CD4-positive, alpha-beta memory T cell (primary cell): ENCODE results near the gene THSD1. TPM values are rescaled to one million over a fixed set of nuclear protein-coding genes. Genes with fewer than 3 reads are reported as not detected.
"Not testable (repeated sequence)": the region's sequence is repeated elsewhere in the genome, so short reads cannot be mapped to it uniquely, and the experiment has no call there.

Source experiments
- CTCF ChIA-PET: fragments of 350-600 bp; sonication (Branson Sonifier 250); formaldehyde crosslinking; loops from one replicate; lab custom pipeline; 2021; ENCODE audit warnings: inconsistent platforms; ENCODE audit not compliant: partially characterized antibody; lab: Charles Lee
- POLR2A ChIA-PET: fragments of 350-600 bp; sonication (Branson Sonifier 250); formaldehyde crosslinking; loops from one replicate; lab custom pipeline; 2021; ENCODE audit not compliant: partially characterized antibody; lab: Charles Lee
- DNase-seq, 5 donors: peaks; one replicate each; pipeline versions ENCODE4 v3.0.0 to v3.0.0-alpha.2; 2020 to 2022; ENCODE audit warnings: mixed read lengths in 1 of 5
- H3K27ac ChIP-seq: one replicate; pipeline ENCODE4 v1.7.0; 2013; ENCODE audit warnings: low read depth, low read length
- H3K27me3 ChIP-seq: 2 replicates; pipeline ENCODE4 v1.7.0; 2013; ENCODE audit warnings: mild to moderate bottlenecking, low read length, moderate library complexity; ENCODE audit not compliant: insufficient read depth
- H3K36me3 ChIP-seq: 2 replicates; pipeline ENCODE4 v1.7.0; 2013; ENCODE audit warnings: mild to moderate bottlenecking, low read length, moderate library complexity; ENCODE audit not compliant: insufficient read depth
- H3K4me1 ChIP-seq: 2 replicates; pipeline ENCODE4 v1.7.0; 2013; ENCODE audit warnings: mild to moderate bottlenecking, low read length, moderate library complexity; ENCODE audit not compliant: insufficient read depth
- H3K4me3 ChIP-seq, 2 donors: one replicate each; pipeline ENCODE4 v1.7.0; 2013; ENCODE audit warnings: low read length in 2 of 2, mild to moderate bottlenecking in 1 of 2
- H3K9me3 ChIP-seq, 2 donors: one replicate each; pipeline ENCODE4 v1.7.0; 2013; ENCODE audit warnings: low read length in 2 of 2, control low read depth in 1 of 2; ENCODE audit not compliant: control insufficient read depth in 1 of 2
- H3K27ac Mint-ChIP-seq, 7 donors: one replicate each; pipeline ENCODE4 v1.8.0; 2020 to 2021; ENCODE audit warnings: mixed read lengths in 7 of 7, mild to moderate bottlenecking in 6 of 7, inconsistent platforms in 3 of 7, moderate library complexity in 3 of 7
- H3K27me3 Mint-ChIP-seq, 2 donors: one replicate each; pipeline ENCODE4 v1.8.0; 2020 to 2021; ENCODE audit warnings: mixed read lengths in 2 of 2
- H3K36me3 Mint-ChIP-seq, 2 donors: one replicate each; pipeline ENCODE4 v1.8.0; 2020 to 2021; ENCODE audit warnings: mixed read lengths in 2 of 2, inconsistent platforms in 1 of 2, mild to moderate bottlenecking in 1 of 2
- H3K4me1 Mint-ChIP-seq, 4 donors: one replicate each; pipeline ENCODE4 v1.8.0; 2020 to 2021; ENCODE audit warnings: mixed read lengths in 4 of 4, mild to moderate bottlenecking in 1 of 4
- H3K4me3 Mint-ChIP-seq, 8 donors: one replicate each; pipeline ENCODE4 v1.8.0; 2020 to 2021; ENCODE audit warnings: mixed read lengths in 8 of 8, mild to moderate bottlenecking in 7 of 8, moderate library complexity in 6 of 8, inconsistent platforms in 3 of 8
- H3K9me3 Mint-ChIP-seq, 8 donors: one replicate each; pipeline ENCODE4 v1.8.0; 2020 to 2021; ENCODE audit warnings: mixed read lengths in 8 of 8, mild to moderate bottlenecking in 5 of 8, inconsistent platforms in 3 of 8, moderate library complexity in 1 of 8
- intact Hi-C: fragments of 100-400 bp; cut with micrococcal nuclease; formaldehyde crosslinking; loops from one replicate; pipeline ENCODE4 v1.15.1; 2023
- polyA plus RNA-seq, 2 donors: library from polyadenylated mRNA; unstranded; fragments of 300-500 nt; fragmentation: Illumina TruSeq; gene quantifications; one replicate each; pipeline ENCODE4 v1.2.3, GENCODE V29; 2021
- total RNA-seq, 2 experiments: library from RNA; stranded (reverse); gene quantifications; one replicate each; pipeline ENCODE4 v1.2.3, GENCODE V29; 2021

THSD1 gene
- total and polyA plus RNA-seq, 4 experiments from 2014 or later: 0.50 to 0.87 TPM; not detected in 2

- intact Hi-C loops: no loop called here
- ChIA-PET CTCF (no interaction called here), POLR2A (no interaction called here)
- no peak overlapping the region for H3K27ac Mint-ChIP-seq
- no peak overlapping the region for H3K4me3 Mint-ChIP-seq
- H3K4me1 Mint-ChIP-seq: no peaks in the 10 kb centered on the region
- H3K36me3 Mint-ChIP-seq: no peaks in the 10 kb centered on the region
- Histone ChIP-seq H3K27ac (no peak overlapping the region), H3K4me3 (no peak overlapping the region), H3K36me3 (no peaks in the 10 kb centered on the region), H3K27me3 (no peaks in the 10 kb centered on the region), H3K4me1 (no peaks in the 10 kb centered on the region), H3K9me3 (no peaks in the 10 kb centered on the region)
- H3K27me3 Mint-ChIP-seq: peaks cover 7 to 18% of the 10 kb centered on the region in 2 donors
- H3K9me3 Mint-ChIP-seq: peaks cover 0 to 5% (median 0%) of the 10 kb centered on the region in 8 donors
- DNase-seq: no peak
Observed at GRCh38 chr13:52345048-52345447, 60.9 kb downstream of the THSD1 start.

- H3K27ac Mint-ChIP-seq: no peak overlapping the region
- no peaks in the 10 kb centered on the region for H3K4me1 Mint-ChIP-seq
- Histone ChIP-seq H3K27ac (no peak overlapping the region), H3K36me3 (no peaks in the 10 kb centered on the region), H3K4me1 (no peaks in the 10 kb centered on the region), H3K27me3 (no peaks in the 10 kb centered on the region), H3K9me3 (no peaks in the 10 kb centered on the region), H3K4me3 (no peak overlapping the region)
- H3K36me3 Mint-ChIP-seq: no peaks in the 10 kb centered on the region
- H3K9me3 Mint-ChIP-seq: peaks cover 0 to 5% (median 0%) of the 10 kb centered on the region in 8 donors
- CTCF ChIA-PET: no interaction called here
- intact Hi-C loops: no loop called here
- H3K27me3 Mint-ChIP-seq: peaks cover 7 to 19% of the 10 kb centered on the region in 2 donors
- no peak for DNase-seq
- POLR2A ChIA-PET: no interaction called here
- H3K4me3 Mint-ChIP-seq: no peak overlapping the region
Observed at GRCh38 chr13:52344108-52344507, 61.9 kb downstream of the THSD1 start.

- H3K27me3 ChIP-seq, H3K36me3 Mint-ChIP-seq, H3K36me3 ChIP-seq, H3K27ac ChIP-seq, POLR2A ChIA-PET, H3K4me3 ChIP-seq, H3K4me1 ChIP-seq, H3K27ac Mint-ChIP-seq, H3K9me3 Mint-ChIP-seq, DNase-seq, H3K4me3 Mint-ChIP-seq, intact Hi-C loops, H3K4me1 Mint-ChIP-seq, H3K9me3 ChIP-seq: not testable (repeated sequence)
- CTCF ChIA-PET: interaction anchor here (0.6 kb wide), 1 partner anchor 50 kb away, joined by 3 read pairs; no protein-coding TSS in a partner anchor
- H3K27me3 Mint-ChIP-seq: peaks cover 6 to 26% of the 10 kb centered on the region in 2 donors
Observed at GRCh38 chr13:52342203-52342602, 63.8 kb downstream of the THSD1 start.

- not testable (repeated sequence) for H3K27me3 ChIP-seq
Observed at GRCh38 chr13:52337828-52338455, 68.0 kb downstream of the THSD1 start.

GRCh38 chr13:52334107-52334506 lies 71.9 kb downstream of the THSD1 start:
- peaks cover 2 to 11% of the 10 kb centered on the region in 2 donors for H3K27me3 Mint-ChIP-seq
- POLR2A ChIA-PET, H3K9me3 Mint-ChIP-seq, H3K4me3 ChIP-seq, CTCF ChIA-PET, H3K4me3 Mint-ChIP-seq, H3K4me1 Mint-ChIP-seq, H3K36me3 ChIP-seq, DNase-seq, H3K36me3 Mint-ChIP-seq, intact Hi-C loops, H3K27ac ChIP-seq, H3K27ac Mint-ChIP-seq, H3K4me1 ChIP-seq, H3K27me3 ChIP-seq, H3K9me3 ChIP-seq: not testable (repeated sequence)

More at GRCh38 chr13:52337828-52338455, 68.0 kb downstream of the THSD1 start:
- H3K27ac Mint-ChIP-seq, H3K27ac ChIP-seq, H3K36me3 ChIP-seq, POLR2A ChIA-PET, intact Hi-C loops, H3K4me3 ChIP-seq, H3K4me3 Mint-ChIP-seq, CTCF ChIA-PET, DNase-seq, H3K9me3 Mint-ChIP-seq, H3K36me3 Mint-ChIP-seq, H3K4me1 ChIP-seq, H3K4me1 Mint-ChIP-seq, H3K9me3 ChIP-seq: not testable (repeated sequence)
- peaks cover 3 to 14% of the 10 kb centered on the region in 2 donors for H3K27me3 Mint-ChIP-seq

- H3K36me3 Mint-ChIP-seq, intact Hi-C loops, H3K27me3 Mint-ChIP-seq, H3K4me3 Mint-ChIP-seq, CTCF ChIA-PET, H3K27me3 ChIP-seq, H3K4me1 Mint-ChIP-seq, DNase-seq, H3K9me3 Mint-ChIP-seq, H3K9me3 ChIP-seq, POLR2A ChIA-PET, H3K27ac ChIP-seq, H3K36me3 ChIP-seq, H3K4me1 ChIP-seq, H3K4me3 ChIP-seq, H3K27ac Mint-ChIP-seq: not testable (repeated sequence)
Observed at GRCh38 chr13:52331844-52332243, 74.1 kb downstream of the THSD1 start.
